IMR-90 (cell line): ENCODE data around the gene KCTD13. TPM values are rescaled to one million over a fixed set of nuclear protein-coding genes. Genes with fewer than 3 reads are reported as not detected.

Source experiments
- ATAC-seq: fragments of 200-7000 bp; cut with Tn5 transposase; 2 replicates; pipeline ENCODE4 v1.9.1; 2020; ENCODE audit warnings: low read depth, mild to moderate bottlenecking, moderate library complexity
- Bru-seq: library from RNA; stranded (reverse); fragments of 400-500 nt; gene quantifications from one replicate; lab custom pipeline; 2021; lab: Mats Ljungman, UMichigan
- BruChase-seq, 2 experiments: library from RNA; stranded (reverse); fragments of 400-500 nt; gene quantifications; one replicate each; lab custom pipeline; 2021; lab: Mats Ljungman, UMichigan
- BruUV-seq: library from RNA; stranded (reverse); fragments of 400-500 nt; replicated peaks from 2 replicates; lab custom pipeline; 2021; lab: Mats Ljungman, UMichigan
- CTCF ChIA-PET: fragments of 300-600 bp; formaldehyde crosslinking; extraction: SDS; loops from one replicate; lab custom pipeline; 2021; ENCODE audit warnings: antibody characterized with exemption; lab: Yijun Ruan, JAX
- POLR2A ChIA-PET: fragments of 300-600 bp; sonication (Branson Sonifier 250); formaldehyde crosslinking; loops from one replicate; lab custom pipeline; 2022; ENCODE audit warnings: antibody characterized with exemption; ENCODE audit not compliant: unreplicated experiment; lab: Charles Lee
- DNase-seq: peaks from one replicate; pipeline ENCODE4 v3.0.0; 2013
- H2AFZ ChIP-seq: replicated peaks from 2 replicates; pipeline ENCODE3; 2013; ENCODE audit warnings: low read length, mild to moderate bottlenecking; ENCODE audit not compliant: poor library complexity
- H2AK5ac ChIP-seq: 2 replicates; pipeline ENCODE4 v1.6.1; 2013; ENCODE audit warnings: low read depth, low read length, inconsistent platforms
- H2AK9ac ChIP-seq: replicated peaks from 2 replicates; pipeline ENCODE3; 2013; ENCODE audit warnings: mild to moderate bottlenecking, low read depth, low read length, moderate library complexity; ENCODE audit not compliant: poor library complexity
- H2BK120ac ChIP-seq: 2 replicates; pipeline ENCODE4 v1.6.1; 2013; ENCODE audit warnings: low read depth, low read length, inconsistent platforms
- H2BK15ac ChIP-seq: 3 replicates; pipeline ENCODE4 v1.6.1; 2013; ENCODE audit warnings: low read depth, low read length, inconsistent platforms
- H2BK20ac ChIP-seq: 2 replicates; pipeline ENCODE4 v1.6.1; 2013; ENCODE audit warnings: low read depth, mild to moderate bottlenecking, inconsistent platforms, low read length, moderate library complexity
- H2BK5ac ChIP-seq: 2 replicates; pipeline ENCODE4 v1.6.1; 2013; ENCODE audit warnings: mild to moderate bottlenecking, low read depth, low read length, inconsistent platforms; ENCODE audit not compliant: poor library complexity, severe bottlenecking
- H3K14ac ChIP-seq: replicated peaks from 2 replicates; pipeline ENCODE4 v1.6.1; 2013; ENCODE audit warnings: low read depth, low read length, inconsistent platforms
- H3K18ac ChIP-seq: 2 replicates; pipeline ENCODE4 v1.6.1; 2013; ENCODE audit warnings: low read depth, low read length, control low read depth
- H3K23ac ChIP-seq: 2 replicates; pipeline ENCODE4 v1.6.1; 2013; ENCODE audit warnings: low read depth, low read length, inconsistent platforms
- H3K27ac ChIP-seq: 2 replicates; pipeline ENCODE4 v1.5.1; 2013; ENCODE audit warnings: mild to moderate bottlenecking, control low read depth, low read length; ENCODE audit not compliant: insufficient read depth
- H3K27me3 ChIP-seq: 2 replicates; pipeline ENCODE4 v1.6.1; 2013; ENCODE audit warnings: low read length; ENCODE audit not compliant: control insufficient read depth, insufficient read depth
- H3K36me3 ChIP-seq: 2 replicates; pipeline ENCODE4 v1.6.1; 2013; ENCODE audit warnings: low read length, mixed read lengths; ENCODE audit not compliant: control insufficient read depth, insufficient read depth
- H3K4ac ChIP-seq: 2 replicates; pipeline ENCODE4 v1.6.1; 2013; ENCODE audit warnings: low read depth, low read length, inconsistent platforms
- H3K4me1 ChIP-seq: 2 replicates; pipeline ENCODE4 v1.6.1; 2013; ENCODE audit warnings: low read length, mixed read lengths; ENCODE audit not compliant: control insufficient read depth, insufficient read depth
- H3K4me2 ChIP-seq: 2 replicates; pipeline ENCODE4 v1.6.1; 2013; ENCODE audit warnings: low read depth, mild to moderate bottlenecking, control low read depth, low read length, moderate library complexity
- H3K4me3 ChIP-seq: 2 replicates; pipeline ENCODE4 v1.5.1; 2013; ENCODE audit warnings: low read depth, mild to moderate bottlenecking, control low read depth, low read length, moderate library complexity; ENCODE audit not compliant: insufficient read depth
- H3K56ac ChIP-seq: 2 replicates; pipeline ENCODE4 v1.6.1; 2013; ENCODE audit warnings: low read length, inconsistent platforms; ENCODE audit not compliant: insufficient read depth; ENCODE audit errors: extremely low read depth
- H3K79me1 ChIP-seq, 2 experiments: 2 replicates each; pipeline ENCODE4 v1.6.1; 2013; ENCODE audit warnings: low read length in 2 of 2, inconsistent platforms in 1 of 2, low read depth in 1 of 2
- H3K9ac ChIP-seq: 2 replicates; pipeline ENCODE4 v1.6.1; 2013; ENCODE audit warnings: low read depth, low read length, control low read depth
- H3K9me1 ChIP-seq: 2 replicates; pipeline ENCODE4 v1.6.1; 2013; ENCODE audit warnings: low read length, inconsistent platforms; ENCODE audit not compliant: insufficient read depth
- H3K9me3 ChIP-seq: 2 replicates; pipeline ENCODE4 v1.6.1; 2013; ENCODE audit warnings: low read length; ENCODE audit not compliant: control insufficient read depth, insufficient read depth
- H4K20me1 ChIP-seq: 2 replicates; pipeline ENCODE4 v1.6.1; 2013; ENCODE audit warnings: low read length, inconsistent platforms; ENCODE audit not compliant: insufficient read depth
- H4K5ac ChIP-seq: 2 replicates; pipeline ENCODE4 v1.6.1; 2013; ENCODE audit warnings: mild to moderate bottlenecking, low read depth, low read length, control low read depth
- H4K8ac ChIP-seq, 2 experiments: 2 replicates each; pipeline ENCODE4 v1.6.1; 2013; ENCODE audit warnings: low read depth in 2 of 2, low read length in 2 of 2, control low read depth in 1 of 2, inconsistent platforms in 1 of 2
- H4K91ac ChIP-seq: 2 replicates; pipeline ENCODE4 v1.6.1; 2013; ENCODE audit warnings: low read depth, low read length, inconsistent platforms; ENCODE audit not compliant: insufficient read depth
- CEBPB ChIP-seq: IDR thresholded peaks from 2 replicates; pipeline ENCODE4 v1.6.1; 2012; ENCODE audit warnings: low read depth, low read length, improper control_type of control experiment
- CHD1 ChIP-seq: IDR thresholded peaks from 2 replicates; pipeline ENCODE4 v1.6.1; 2012; ENCODE audit warnings: low read depth, low read length, improper control_type of control experiment
- FOS ChIP-seq: fragments of 150-350 bp; IDR thresholded peaks from 2 replicates; pipeline ENCODE4 v1.6.1; 2016; ENCODE audit warnings: low read depth, low read length
- MAFK ChIP-seq: IDR thresholded peaks from 2 replicates; pipeline ENCODE4 v1.6.1; 2012; ENCODE audit warnings: low read depth, low read length, improper control_type of control experiment
- MXI1 ChIP-seq: IDR thresholded peaks from 2 replicates; pipeline ENCODE4 v1.6.1; 2012; ENCODE audit warnings: low read depth, mild to moderate bottlenecking, low read length, moderate library complexity, borderline replicate concordance
- NFE2L2 ChIP-seq: fragments of 150-350 bp; IDR thresholded peaks from 2 replicates; pipeline ENCODE4 v1.6.1; 2016; ENCODE audit warnings: low read depth, mild to moderate bottlenecking, low read length
- POLR2A ChIP-seq: IDR thresholded peaks from 2 replicates; pipeline ENCODE4 v1.6.1; 2012; ENCODE audit warnings: mild to moderate bottlenecking, low read depth, low read length
- RAD21 ChIP-seq: IDR thresholded peaks from 2 replicates; pipeline ENCODE4 v1.6.1; 2012; ENCODE audit warnings: low read length, improper control_type of control experiment
- RCOR1 ChIP-seq: IDR thresholded peaks from 2 replicates; pipeline ENCODE4 v1.6.1; 2012; ENCODE audit warnings: mild to moderate bottlenecking, low read length, improper control_type of control experiment; ENCODE audit not compliant: insufficient replicate concordance
- RFX5 ChIP-seq: IDR thresholded peaks from 2 replicates; pipeline ENCODE4 v1.8.0; 2012; ENCODE audit warnings: low read depth, mild to moderate bottlenecking, low read length, moderate library complexity
- WGBS, 2 experiments: methylation state at CpG; one replicate each; pipeline versions ENCODE4 v1.1.5 to v1.1.7; 2013; ENCODE audit warnings: missing lambda C conversion rate in 2 of 2; ENCODE audit not compliant: insufficient read length in 1 of 2; ENCODE audit errors: extremely low coverage in 2 of 2; 5-methylcytosine and 5-hydroxymethylcytosine counted together
- dilution Hi-C: fragments of 300-500 bp; cut with HindIII; formaldehyde crosslinking; loops from one replicate; pipeline ENCODE4 v1.14.3; 2018; ENCODE audit warnings: low sequenced_read_pairs; ENCODE audit not compliant: unreplicated experiment
- in situ Hi-C: fragments of 300-500 bp; cut with MboI; formaldehyde crosslinking; loops from 3 replicates; pipeline ENCODE4 v1.14.3; 2019; ENCODE audit warnings: low sequenced_read_pairs, inconsistent platforms, mixed read lengths
- intact Hi-C: fragments of 100-400 bp; cut with micrococcal nuclease; formaldehyde crosslinking; loops from 2 replicates; pipeline ENCODE4 v1.10.0; 2022
- long read RNA-seq: library from polyadenylated mRNA; unstranded; transcript quantifications from one replicate; pipeline ENCODE4 v2.0.0, GENCODE V29; 2021; ENCODE audit not compliant: unreplicated experiment
- polyA plus RNA-seq, 3 experiments: library from polyadenylated mRNA; depleted of rRNA; stranded (reverse); fragments of >200 nt; gene quantifications; 2 replicates each; pipeline ENCODE4 v1.2.3, GENCODE V29; 2012; ENCODE audit warnings: low replicate concordance in 1 of 3
- total RNA-seq: library from RNA; depleted of rRNA; stranded (reverse); fragments of >200 nt; gene quantifications from 2 replicates; pipeline ENCODE4 v1.2.3, GENCODE V29; 2012; rRNA removed
- TF ChIP-seq, protein P1 (sequence below): fragments of 150-350 bp; IDR thresholded peaks from 2 replicates; pipeline ENCODE4 v1.6.1; 2017; ENCODE audit warnings: mild to moderate bottlenecking, antibody characterized with exemption, low read length, low read depth
- TF ChIP-seq, protein P2 (sequence below): fragments of 150-350 bp; IDR thresholded peaks from 2 replicates; pipeline ENCODE4 v1.6.1; 2016; ENCODE audit warnings: low read depth, mild to moderate bottlenecking, low read length, moderate library complexity, borderline replicate concordance

The KCTD13 gene, protein sequence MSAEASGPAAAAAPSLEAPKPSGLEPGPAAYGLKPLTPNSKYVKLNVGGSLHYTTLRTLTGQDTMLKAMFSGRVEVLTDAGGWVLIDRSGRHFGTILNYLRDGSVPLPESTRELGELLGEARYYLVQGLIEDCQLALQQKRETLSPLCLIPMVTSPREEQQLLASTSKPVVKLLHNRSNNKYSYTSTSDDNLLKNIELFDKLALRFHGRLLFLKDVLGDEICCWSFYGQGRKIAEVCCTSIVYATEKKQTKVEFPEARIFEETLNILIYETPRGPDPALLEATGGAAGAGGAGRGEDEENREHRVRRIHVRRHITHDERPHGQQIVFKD
- 3.1 and 4.1 TPM in 2 replicates for total RNA-seq
- 20.7 and 22.2 TPM in 2 replicates for polyA plus RNA-seq (2012; rRNA removed)
- 19.7 and 25.2 TPM in 2 replicates for polyA plus RNA-seq (2012; cell fraction: cytosol; rRNA removed)
- 81.0 and 169 TPM in 2 replicates for polyA plus RNA-seq (2012; cell fraction: nucleus; rRNA removed; ENCODE audit: low replicate concordance)
- Bru-seq, nascent RNA: percentile 75 among the genes with signal in this experiment
- percentile 90 among the genes with signal in this experiment for BruChase-seq, experiment 1, labeled RNA remaining after a 6-hour chase
- BruChase-seq, experiment 2, labeled RNA remaining after a 2-hour chase: percentile 92 among the genes with signal in this experiment
- long read RNA-seq, full-length matches to known transcripts: 11 of 21 reads
- long read RNA-seq, partial matches to known transcripts: 1 of 21 reads
- long read RNA-seq, other reads (novel, unspliced or antisense): 9 of 21 reads

DNA sequence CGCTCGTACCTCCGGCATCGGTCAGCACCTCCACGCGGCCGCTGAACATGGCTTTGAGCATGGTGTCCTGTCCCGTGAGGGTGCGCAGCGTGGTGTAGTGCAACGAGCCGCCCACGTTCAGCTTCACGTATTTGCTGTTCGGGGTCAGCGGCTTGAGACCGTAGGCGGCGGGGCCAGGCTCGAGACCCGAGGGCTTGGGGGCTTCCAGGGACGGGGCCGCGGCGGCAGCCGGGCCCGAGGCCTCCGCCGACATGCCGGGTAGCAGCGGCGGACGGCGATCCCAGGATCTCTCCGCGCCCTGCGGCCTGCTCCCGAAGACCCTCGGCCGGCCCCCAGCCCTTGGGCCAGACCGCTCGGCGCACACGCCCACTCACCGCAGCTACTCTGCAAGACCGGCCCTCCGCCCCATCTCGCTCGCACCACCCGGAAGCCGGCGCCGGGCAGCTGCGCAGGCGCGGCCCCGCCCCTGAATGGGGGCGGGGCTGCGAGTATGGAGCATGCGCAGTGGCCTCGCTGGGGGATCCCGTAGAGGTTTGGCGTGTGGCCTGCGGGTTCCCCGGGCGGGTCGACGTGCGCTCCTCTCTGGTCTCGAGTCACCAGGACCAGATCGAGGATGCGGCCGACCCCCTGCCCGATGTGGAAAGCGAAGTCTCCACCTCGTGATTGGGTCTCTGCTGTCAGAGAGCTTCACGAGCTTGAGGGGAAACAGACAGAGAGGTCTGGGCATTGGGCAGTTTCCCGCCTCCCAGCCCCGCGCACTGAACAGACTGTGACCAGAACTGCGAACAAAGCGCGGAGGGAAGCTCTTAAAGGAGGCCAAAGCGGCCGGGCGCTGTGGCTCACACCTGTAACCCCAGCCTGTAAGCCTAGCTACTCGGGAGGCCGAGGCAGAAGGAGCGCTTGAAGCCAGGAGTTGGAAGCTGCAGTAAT lies at the start of gene KCTD13:
KCTD13 (minus strand) TSS at position 446 of the 930 bp plus-strand sequence; CDS start at position 253, 193 bp downstream.
- peak within 1 kb of the TSS; percentile 70 for H3K56ac ChIP-seq
- in situ Hi-C loops: no loop called here
- H3K4me3 ChIP-seq: peak within 1 kb of the TSS; percentile 79
- H3K4me1 ChIP-seq: peaks cover 10% of the 10 kb centered on the region
- H3K23ac ChIP-seq: peak within 1 kb of the TSS; percentile 91
- POLR2A ChIA-PET: interaction anchor here (0.8 to 1.5 kb wide), 2 partner anchors 11 to 26 kb away, joined by 6 to 9 read pairs; partner anchors contain the start of gene ASPHD1
- H2AFZ ChIP-seq: peak within 1 kb of the TSS; percentile 98
- peaks cover 6% of the 10 kb centered on the region; the same call in 1 of the 2 replicates for H4K20me1 ChIP-seq
- peak within 1 kb of the TSS; percentile 76 for H3K18ac ChIP-seq
- H3K9me1 ChIP-seq: peaks cover 15% of the 10 kb centered on the region; the same call in 1 of the 2 replicates
- H4K8ac ChIP-seq: peak within 1 kb of the TSS; percentile 85 to 99
- dilution Hi-C loops: no loop called here
- peak within 1 kb of the TSS; percentile 32 for H2AK9ac ChIP-seq
- no peaks in the 10 kb centered on the region for H3K9me3 ChIP-seq
- peak within 1 kb of the TSS; percentile 96 for H4K5ac ChIP-seq
- H2BK5ac ChIP-seq: peak within 1 kb of the TSS; percentile 92
- peak within 1 kb of the TSS; percentile 95 for H4K91ac ChIP-seq
- peak within 1 kb of the TSS; percentile 99 for H3K4me2 ChIP-seq
- intact Hi-C loops: loop anchor here (5.0 kb wide), 2 partner anchors 46 to 71 kb away; partner anchors contain the start of genes HIRIP3, INO80E and TAOK2
- 0% methylated on average over 37 of the region's 89 CpGs; no CpG with 5 or more reads in 1 of the 2 experiments for WGBS, 2 experiments
- 0 out of 3 replicates have a peak within 1 kb of the TSS, but pooled peaks have one; percentile 15 for H2BK15ac ChIP-seq
- H3K14ac ChIP-seq: peak within 1 kb of the TSS; percentile 99
- peaks cover 29 to 43% of the 10 kb centered on the region in 2 experiments for H3K79me1 ChIP-seq
- peak within 1 kb of the TSS; percentile 93 for H2AK5ac ChIP-seq
- peak; percentile 73 for DNase-seq
- H3K27me3 ChIP-seq: no peaks in the 10 kb centered on the region
- peaks cover 9% of the 10 kb centered on the region for H3K36me3 ChIP-seq
- ATAC-seq: peak; percentile 97
- peak within 1 kb of the TSS; percentile 92 for H3K27ac ChIP-seq
- peak within 1 kb of the TSS; percentile 98 for H3K4ac ChIP-seq
- CTCF ChIA-PET: no interaction called here
- BruUV-seq: TSS peak; percentile 54
- H2BK120ac ChIP-seq: peak within 1 kb of the TSS; percentile 71
- peak within 1 kb of the TSS; percentile 95 for H3K9ac ChIP-seq
- peak within 1 kb of the TSS; percentile 28; the same call in 1 of the 2 replicates for H2BK20ac ChIP-seq
- TF ChIP-seq MXI1 (peak; percentile 71; the same call in 1 of the 2 replicates), CEBPB (no peak), RCOR1 (no peak), POLR2A (peak; percentile 67), CHD1 (no peak), RAD21 (no peak; the same call in 1 of the 2 replicates), RFX5 (no peak), NFE2L2 (no peak), FOS (no peak), MAFK (no peak)
- TF ChIP-seq, protein P1, sequence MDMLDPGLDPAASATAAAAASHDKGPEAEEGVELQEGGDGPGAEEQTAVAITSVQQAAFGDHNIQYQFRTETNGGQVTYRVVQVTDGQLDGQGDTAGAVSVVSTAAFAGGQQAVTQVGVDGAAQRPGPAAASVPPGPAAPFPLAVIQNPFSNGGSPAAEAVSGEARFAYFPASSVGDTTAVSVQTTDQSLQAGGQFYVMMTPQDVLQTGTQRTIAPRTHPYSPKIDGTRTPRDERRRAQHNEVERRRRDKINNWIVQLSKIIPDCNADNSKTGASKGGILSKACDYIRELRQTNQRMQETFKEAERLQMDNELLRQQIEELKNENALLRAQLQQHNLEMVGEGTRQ: no peak
- TF ChIP-seq, protein P2, sequence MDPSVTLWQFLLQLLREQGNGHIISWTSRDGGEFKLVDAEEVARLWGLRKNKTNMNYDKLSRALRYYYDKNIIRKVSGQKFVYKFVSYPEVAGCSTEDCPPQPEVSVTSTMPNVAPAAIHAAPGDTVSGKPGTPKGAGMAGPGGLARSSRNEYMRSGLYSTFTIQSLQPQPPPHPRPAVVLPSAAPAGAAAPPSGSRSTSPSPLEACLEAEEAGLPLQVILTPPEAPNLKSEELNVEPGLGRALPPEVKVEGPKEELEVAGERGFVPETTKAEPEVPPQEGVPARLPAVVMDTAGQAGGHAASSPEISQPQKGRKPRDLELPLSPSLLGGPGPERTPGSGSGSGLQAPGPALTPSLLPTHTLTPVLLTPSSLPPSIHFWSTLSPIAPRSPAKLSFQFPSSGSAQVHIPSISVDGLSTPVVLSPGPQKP: no peak
